HepG2 (cell line): ENCODE results near the gene KMT2B. TPM values are rescaled to one million over a fixed set of nuclear protein-coding genes. Genes with fewer than 3 reads are reported as not detected.
A peak's percentile ranks its signal among the peaks of the same experiment; 100 is the strongest.

Experiments
- ATF6 ChIP-seq: sonication (generic); formaldehyde crosslinking; conservative IDR thresholded peaks from 2 replicates; pipeline ENCODE4 v1.4.0; 2020; ENCODE audit warnings: missing genetic modification reagents
- FOXO1 ChIP-seq: sonication (generic); formaldehyde crosslinking; IDR thresholded peaks from 2 replicates; pipeline ENCODE4 v1.4.0; 2020; ENCODE audit warnings: missing genetic modification reagents
- HES4 ChIP-seq: sonication (generic); formaldehyde crosslinking; IDR thresholded peaks from 2 replicates; pipeline ENCODE4 v1.9.0; 2021; ENCODE audit warnings: mild to moderate bottlenecking, missing genetic modification reagents, borderline replicate concordance
- MEF2D ChIP-seq: sonication (generic); formaldehyde crosslinking; IDR thresholded peaks from 2 replicates; pipeline ENCODE4 v1.5.1; 2020; ENCODE audit warnings: mild to moderate bottlenecking, missing genetic modification reagents
- MYC ChIP-seq: sonication (generic); formaldehyde crosslinking; IDR thresholded peaks from 2 replicates; pipeline ENCODE4 v1.9.0; 2021; ENCODE audit warnings: missing genetic modification reagents, borderline replicate concordance
- NFIB ChIP-seq: sonication (generic); formaldehyde crosslinking; IDR thresholded peaks from 2 replicates; pipeline ENCODE4 v1.9.0; 2021; ENCODE audit warnings: missing genetic modification reagents, mild to moderate bottlenecking, borderline replicate concordance
- NFIC ChIP-seq: IDR thresholded peaks from 2 replicates; pipeline ENCODE4 v1.6.1; 2012; ENCODE audit warnings: mild to moderate bottlenecking, low read length, inconsistent platforms
- NFYC ChIP-seq: IDR thresholded peaks from 2 replicates; pipeline ENCODE4 v1.6.1; 2016; ENCODE audit warnings: missing genetic modification reagents, missing compliant biosample characterization
- RFX5 ChIP-seq: IDR thresholded peaks from 2 replicates; pipeline ENCODE4 v1.6.1; 2011; ENCODE audit warnings: low read depth, low read length, improper control_type of control experiment
- SMC3 ChIP-seq: IDR thresholded peaks from 2 replicates; pipeline ENCODE4 v1.6.1; 2011; ENCODE audit warnings: low read length, improper control_type of control experiment
- SNAPC2 ChIP-seq: sonication (generic); formaldehyde crosslinking; IDR thresholded peaks from 2 replicates; pipeline ENCODE4 v1.8.1; 2022; ENCODE audit warnings: mild to moderate bottlenecking, missing genetic modification reagents
- SNAPC4 ChIP-seq: sonication (generic); formaldehyde crosslinking; IDR thresholded peaks from 2 replicates; pipeline ENCODE4 v1.4.0; 2020; ENCODE audit warnings: mild to moderate bottlenecking, missing genetic modification reagents
- SRSF1 ChIP-seq: fragments of 200-400 bp; formaldehyde crosslinking; optimal IDR thresholded peaks from 2 replicates; pipeline ENCODE3; 2017; ENCODE audit warnings: mild to moderate bottlenecking, low read depth, low read length, moderate library complexity
- TBP ChIP-seq: sonication (generic); formaldehyde crosslinking; IDR thresholded peaks from 2 replicates; pipeline ENCODE4 v1.5.0; 2020; ENCODE audit warnings: missing genetic modification reagents
- U2AF1 ChIP-seq: fragments of 200-400 bp; formaldehyde crosslinking; optimal IDR thresholded peaks from 2 replicates; pipeline ENCODE3; 2017; ENCODE audit warnings: mild to moderate bottlenecking, low read depth, low read length
- ZBTB3 ChIP-seq: sonication (generic); formaldehyde crosslinking; IDR thresholded peaks from 2 replicates; pipeline ENCODE4 v1.4.0; 2020; ENCODE audit warnings: low read depth, mild to moderate bottlenecking, moderate library complexity, missing genetic modification reagents, borderline replicate concordance
- ZFP90 ChIP-seq: sonication (generic); formaldehyde crosslinking; IDR thresholded peaks from 2 replicates; pipeline ENCODE4 v1.8.0; 2022; ENCODE audit warnings: missing genetic modification reagents, mild to moderate bottlenecking, inconsistent platforms, borderline replicate concordance
- ZNF546 ChIP-seq: sonication (generic); formaldehyde crosslinking; conservative IDR thresholded peaks from 2 replicates; pipeline ENCODE4 v1.8.1; 2023; ENCODE audit warnings: mild to moderate bottlenecking, missing genetic modification reagents
- ZNF704 ChIP-seq: sonication (generic); formaldehyde crosslinking; IDR thresholded peaks from 2 replicates; pipeline ENCODE4 v1.8.1; 2023; ENCODE audit warnings: mild to moderate bottlenecking, inconsistent platforms, moderate library complexity, missing genetic modification reagents, borderline replicate concordance
- ZNF879 ChIP-seq: sonication (generic); formaldehyde crosslinking; IDR thresholded peaks from 2 replicates; pipeline ENCODE4 v1.8.1; 2023; ENCODE audit warnings: missing genetic modification reagents
- polyA plus RNA-seq, 8 experiments: library from polyadenylated mRNA; depleted of rRNA in 3 of 8; stranded (reverse) in 7 of 8; unstranded in 1 of 8; fragments of >200 nt; fragmentation: Illumina TruSeq in 4 of 8; extraction: Trizol in 4 of 8; gene quantifications; 2 replicates each; pipeline versions ENCODE4 v1.2.1 to v1.2.3, GENCODE V29; 2011 to 2016; ENCODE audit warnings: low read depth in 4 of 8, missing spikeins in 1 of 8, mixed read lengths in 1 of 8; ENCODE audit not compliant: insufficient read depth in 1 of 8
- total RNA-seq, 5 experiments: library from RNA; depleted of rRNA; stranded (reverse); fragments of >200 nt; fragmentation: Illumina TruSeq; extraction: Trizol; gene quantifications; 2 replicates each; pipeline ENCODE4 v1.2.3, GENCODE V29; 2016; ENCODE audit warnings: low read depth in 1 of 5
- TF ChIP-seq, protein P1 (sequence below): sonication (generic); formaldehyde crosslinking; IDR thresholded peaks from 2 replicates; pipeline ENCODE4 v1.5.0; 2020; ENCODE audit warnings: missing genetic modification reagents

The KMT2B gene
- total and polyA plus RNA-seq, 2 of the 13 experiments (the other 11 are each of a cell fraction or from before 2014, with no cell fraction given) = 6.2 to 16.9 TPM

GRCh38 chr19:35748106-35749020 lies 30.6 kb downstream of the KMT2B start, which contains the start of gene LIN37 (continued):
- TF ChIP-seq ZFP90 (CRISPR knock-in tag) (no peak), MEF2D (CRISPR knock-in tag) (peak; percentile 65; the same call in 1 of the 2 replicates), TBP (no peak), SNAPC2 (CRISPR knock-in tag) (0 out of 2 replicates have a peak, but pooled peaks have one; percentile 24), NFIB (CRISPR knock-in tag) (no peak), U2AF1 (peak; percentile 59), RFX5 (no peak), ZNF879 (CRISPR knock-in tag) (no peak), FOXO1 (CRISPR knock-in tag) (peak; percentile 57), NFIC (no peak), ZNF704 (CRISPR knock-in tag) (no peak), SNAPC4 (no peak), HES4 (CRISPR knock-in tag) (no peak), SMC3 (no peak), SRSF1 (no peak), ATF6 (no peak), NFYC (CRISPR knock-in tag) (peak; percentile 98), ZBTB3 (CRISPR knock-in tag) (no peak), MYC (CRISPR knock-in tag) (peak; percentile 68; the same call in 1 of the 2 replicates), ZNF546 (CRISPR knock-in tag) (peak; percentile 56; the same call in 1 of the 2 replicates)
- TF ChIP-seq, protein P1, sequence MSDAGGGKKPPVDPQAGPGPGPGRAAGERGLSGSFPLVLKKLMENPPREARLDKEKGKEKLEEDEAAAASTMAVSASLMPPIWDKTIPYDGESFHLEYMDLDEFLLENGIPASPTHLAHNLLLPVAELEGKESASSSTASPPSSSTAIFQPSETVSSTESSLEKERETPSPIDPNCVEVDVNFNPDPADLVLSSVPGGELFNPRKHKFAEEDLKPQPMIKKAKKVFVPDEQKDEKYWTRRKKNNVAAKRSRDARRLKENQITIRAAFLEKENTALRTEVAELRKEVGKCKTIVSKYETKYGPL = no peak
